Esophagus squamous epithelium (tissue), 5 donors: Measurements from ENCODE around the gene IFT80. TPM values are rescaled to one million over a fixed set of nuclear protein-coding genes. Genes with fewer than 3 reads are reported as not detected.

ENCODE experiments used
- DNase-seq: peaks from one replicate; lab custom pipeline; 2025; lab: John Stamatoyannopoulos, UW
- H3K27ac ChIP-seq, 4 donors: fragments of 200-600 bp; sonication (generic); one replicate each; pipeline ENCODE4 v1.5.1; 2016 to 2019; ENCODE audit warnings: mild to moderate bottlenecking in 1 of 4
- H3K27me3 ChIP-seq, 4 donors: fragments of 200-600 bp; sonication (generic); 1 replicate in 3 of 4; 2 replicates in 1 of 4; pipeline versions ENCODE4 v1.5.1 to v1.6.0; 2017 to 2021; ENCODE audit warnings: antibody characterized with exemption in 1 of 4
- H3K36me3 ChIP-seq, 3 donors: fragments of 200-600 bp; sonication (generic); one replicate each; pipeline ENCODE4 v1.5.1; 2016 to 2019
- H3K4me1 ChIP-seq, 3 donors: fragments of 200-600 bp; sonication (generic); one replicate each; pipeline ENCODE4 v1.5.1; 2017 to 2019
- H3K4me3 ChIP-seq, 4 donors: fragments of 200-600 bp; sonication (generic); 1 replicate in 3 of 4; 2 replicates in 1 of 4; pipeline ENCODE4 v1.5.1; 2016 to 2019; ENCODE audit warnings: mild to moderate bottlenecking in 2 of 4, moderate library complexity in 1 of 4
- H3K9me3 ChIP-seq, 3 donors: fragments of 200-600 bp; sonication (generic); one replicate each; pipeline ENCODE4 v1.5.1; 2016 to 2019
- POLR2A ChIP-seq, 4 donors: fragments of 450-650 bp; IDR thresholded peaks; one replicate each; pipeline ENCODE4 v1.6.1; 2017; ENCODE audit warnings: antibody characterized with exemption in 4 of 4, mild to moderate bottlenecking in 4 of 4, moderate library complexity in 3 of 4
- WGBS, 2 donors: methylation state at CpG; one replicate each; pipeline ENCODE4 v1.1.5; 2018; 5-methylcytosine and 5-hydroxymethylcytosine counted together
- intact Hi-C: fragments of 100-400 bp; cut with DNase I; formaldehyde crosslinking; loops from one replicate; pipeline ENCODE4 v1.15.0; 2022
- total RNA-seq, 4 donors: library from RNA; depleted of rRNA; stranded (reverse); fragments of >200 nt; gene quantifications; one replicate each; pipeline ENCODE4 v1.1.0, GENCODE V29; 2016
- TF ChIP-seq, protein P1 (sequence below), 6 experiments: fragments of 450-650 bp in 4 of 6; fragments of 200-600 bp in 2 of 6; sonication (generic) in 2 of 6; IDR thresholded peaks; one replicate each; pipeline ENCODE4 v1.5.1; 2016 to 2019; ENCODE audit warnings: antibody characterized with exemption in 6 of 6, mild to moderate bottlenecking in 4 of 6, moderate library complexity in 4 of 6
- donor health status: DM: yes; HTN: yes; CAD: no.

The IFT80 gene
- total RNA-seq, 4 donors from 2014 or later = 10.8 to 20.4 (median 14.9) TPM

DNA sequence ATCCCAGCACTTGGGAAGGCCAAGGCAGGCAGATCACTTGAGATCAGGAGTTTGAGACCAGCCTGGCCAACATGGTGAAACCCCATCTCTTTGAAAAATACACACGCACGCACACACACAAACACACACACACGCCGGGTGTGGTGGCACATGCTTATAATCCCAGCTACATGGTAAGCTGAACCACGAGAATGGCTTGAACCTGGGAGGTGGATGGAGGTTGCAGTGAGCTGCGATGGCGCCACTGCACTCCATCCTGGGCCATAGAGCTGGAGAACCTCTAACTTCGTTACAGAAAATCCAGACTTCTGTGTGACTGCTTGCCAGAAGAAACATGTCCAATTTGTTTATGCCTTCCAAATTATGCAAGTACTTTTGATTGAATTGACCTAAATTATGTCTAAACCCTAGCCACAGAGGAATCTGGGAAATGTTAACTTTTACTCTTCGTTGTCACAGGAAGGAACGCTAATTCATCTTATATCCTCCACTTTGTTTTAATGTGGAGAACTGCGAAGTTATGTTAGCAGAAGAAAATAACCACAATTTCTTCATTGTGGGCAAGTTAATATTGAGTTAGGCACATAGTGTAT lies 28.9 kb upstream of the IFT80 start:
- no peaks in the 10 kb centered on the region for H3K4me1 ChIP-seq
- H3K27me3 ChIP-seq = no peaks in the 10 kb centered on the region
- intact Hi-C loops = no loop called here
- no peak overlapping the region for H3K27ac ChIP-seq
- no peak for DNase-seq
- H3K4me3 ChIP-seq = no peak overlapping the region
- WGBS, 2 donors = 89 to 91% methylated on average over 9 to 11 of the region's 11 CpGs
- TF ChIP-seq POLR2A (IDR thresholded peaks at IDR 0.05) = no peak
- TF ChIP-seq, protein P1, sequence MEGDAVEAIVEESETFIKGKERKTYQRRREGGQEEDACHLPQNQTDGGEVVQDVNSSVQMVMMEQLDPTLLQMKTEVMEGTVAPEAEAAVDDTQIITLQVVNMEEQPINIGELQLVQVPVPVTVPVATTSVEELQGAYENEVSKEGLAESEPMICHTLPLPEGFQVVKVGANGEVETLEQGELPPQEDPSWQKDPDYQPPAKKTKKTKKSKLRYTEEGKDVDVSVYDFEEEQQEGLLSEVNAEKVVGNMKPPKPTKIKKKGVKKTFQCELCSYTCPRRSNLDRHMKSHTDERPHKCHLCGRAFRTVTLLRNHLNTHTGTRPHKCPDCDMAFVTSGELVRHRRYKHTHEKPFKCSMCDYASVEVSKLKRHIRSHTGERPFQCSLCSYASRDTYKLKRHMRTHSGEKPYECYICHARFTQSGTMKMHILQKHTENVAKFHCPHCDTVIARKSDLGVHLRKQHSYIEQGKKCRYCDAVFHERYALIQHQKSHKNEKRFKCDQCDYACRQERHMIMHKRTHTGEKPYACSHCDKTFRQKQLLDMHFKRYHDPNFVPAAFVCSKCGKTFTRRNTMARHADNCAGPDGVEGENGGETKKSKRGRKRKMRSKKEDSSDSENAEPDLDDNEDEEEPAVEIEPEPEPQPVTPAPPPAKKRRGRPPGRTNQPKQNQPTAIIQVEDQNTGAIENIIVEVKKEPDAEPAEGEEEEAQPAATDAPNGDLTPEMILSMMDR (IDR thresholded peaks at IDR 0.05) = no peak
- H3K36me3 ChIP-seq = peaks cover 0 to 100% (median 33%) of the 10 kb centered on the region in 3 donors
- H3K9me3 ChIP-seq = no peaks in the 10 kb centered on the region

GRCh38 chr3:160417311-160417710 lies 18.3 kb upstream of the IFT80 start:
- H3K4me3 ChIP-seq = no peak overlapping the region
- WGBS, 2 donors = 72 to 95% methylated on average over 3 of the region's 3 CpGs
- H3K4me1 ChIP-seq = no peaks in the 10 kb centered on the region
- no peak for DNase-seq
- TF ChIP-seq, protein P1 (IDR thresholded peaks at IDR 0.05) = no peak
- TF ChIP-seq POLR2A (IDR thresholded peaks at IDR 0.05) = no peak
- H3K36me3 ChIP-seq = peaks cover 0 to 97% (median 15%) of the 10 kb centered on the region in 3 donors
- intact Hi-C loops = no loop called here
- no peaks in the 10 kb centered on the region for H3K27me3 ChIP-seq
- no peaks in the 10 kb centered on the region for H3K9me3 ChIP-seq
- H3K27ac ChIP-seq = no peak overlapping the region

- H3K4me1 ChIP-seq = no peaks in the 10 kb centered on the region
- H3K4me3 ChIP-seq = no peak overlapping the region
- no peak for DNase-seq
- peaks cover 0 to 88% (median 7%) of the 10 kb centered on the region in 3 donors for H3K36me3 ChIP-seq
- H3K27me3 ChIP-seq = no peaks in the 10 kb centered on the region
- WGBS, 2 donors = 36 to 40% methylated on average over 3 of the region's 3 CpGs
- intact Hi-C loops = no loop called here
- no peak overlapping the region for H3K27ac ChIP-seq
- H3K9me3 ChIP-seq = no peaks in the 10 kb centered on the region
- no peak for TF ChIP-seq POLR2A (IDR thresholded peaks at IDR 0.05)
- TF ChIP-seq, protein P1 (IDR thresholded peaks at IDR 0.05) = peak; percentile 52 to 89 (median 74)
Observed at GRCh38 chr3:160413613-160414248, 14.7 kb upstream of the IFT80 start.

DNA sequence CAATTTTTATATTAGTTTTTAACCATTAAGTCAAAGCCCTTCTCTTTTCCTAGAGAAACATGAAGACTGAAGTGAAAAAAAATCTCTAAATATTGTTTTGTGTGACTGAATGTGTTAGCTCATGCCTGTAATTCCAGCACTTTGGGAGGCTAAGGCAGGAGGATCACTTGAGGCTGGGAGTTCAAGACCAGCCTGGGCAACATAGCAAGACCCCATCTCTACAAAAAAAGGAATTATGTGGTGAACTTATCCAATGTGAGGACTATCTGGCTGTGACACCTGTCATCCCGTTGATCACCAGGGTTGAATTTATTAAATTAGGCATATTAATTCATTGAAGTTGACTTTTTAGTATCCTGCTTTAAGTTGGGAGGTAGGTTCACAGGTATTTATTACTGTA lies 13.5 kb upstream of the IFT80 start:
- intact Hi-C loops = no loop called here
- TF ChIP-seq, protein P1 (IDR thresholded peaks at IDR 0.05) = no peak
- TF ChIP-seq POLR2A (IDR thresholded peaks at IDR 0.05) = no peak
- Histone ChIP-seq H3K4me3 (no peak overlapping the region), H3K27ac (no peak overlapping the region), H3K36me3 (peaks cover 0 to 80% (median under 1%) of the 10 kb centered on the region in 3 donors), H3K9me3 (no peaks in the 10 kb centered on the region), H3K27me3 (no peaks in the 10 kb centered on the region), H3K4me1 (peaks cover 0 to 2% (median 0%) of the 10 kb centered on the region in 3 donors)
- 27 to 90% methylated on average over 1 of the region's 1 CpG for WGBS, 2 donors
- no peak for DNase-seq
